Measurements from ENCODE around the gene HIBADH. TPM values are rescaled to one million over a fixed set of nuclear protein-coding genes. Genes with fewer than 3 reads are reported as not detected.

HIBADH gene
- 39.9 to 45.3 TPM (median 42.2 TPM) in 5 replicates for total RNA-seq (2022; extraction: Qiagen RNA extraction)

GRCh38 chr7:27662490-27663205 lies at the start of gene HIBADH:
TSS of gene HIBADH (minus strand) at chr7:27662883. CDS start at chr7:27662788, 95 bp downstream.

Other genes with a start within 250 kb of the HIBADH start
- 63.2 to 103 TPM (median 73.4 TPM) in 5 replicates for gene TAX1BP1, start 77.3 kb upstream of the HIBADH start, total RNA-seq (2022; extraction: Qiagen RNA extraction)

Data from A549 treated with CORT108297 at 1 μM for 4 hours (cell line).